Mucosa of gallbladder (tissue), 1 donor: ENCODE results near the gene SIRPA. TPM values are rescaled to one million over a fixed set of nuclear protein-coding genes. Genes with fewer than 3 reads are reported as not detected.

Experiments used
- DNase-seq: peaks from one replicate; pipeline ENCODE4 v3.0.0-alpha.2; 2020; ENCODE audit warnings: low spot score
- total RNA-seq: library from RNA; stranded (reverse); gene quantifications from one replicate; pipeline ENCODE4 v1.2.1, GENCODE V29; 2021
- donor health status: DM: no; HTN: no; CAD: no.

The SIRPA gene
- total RNA-seq, 1 donor from 2014 or later, result 53.4 TPM

- DNase-seq, result no peak
Observed at GRCh38 chr20:1931830-1932229, 36.6 kb downstream of the SIRPA start.

- DNase-seq, result no peak
Observed at GRCh38 chr20:1932971-1933370, 37.8 kb downstream of the SIRPA start.

GRCh38 chr20:1933465-1933870, 38.3 kb downstream of the SIRPA start:
- DNase-seq, result peak; percentile 65

- no peak for DNase-seq
Observed at GRCh38 chr20:1934156-1934555, 38.9 kb downstream of the SIRPA start.

- peak; percentile 66 for DNase-seq
Observed at GRCh38 chr20:1934721-1935573, 39.7 kb downstream of the SIRPA start.

GRCh38 chr20:1935696-1936366, 40.6 kb downstream of the SIRPA start:
- peak; percentile 85 for DNase-seq

- DNase-seq, result no peak
Observed at GRCh38 chr20:1937316-1937976, 42.2 kb downstream of the SIRPA start.

- no peak for DNase-seq
Observed at GRCh38 chr20:1938464-1939269, 43.5 kb downstream of the SIRPA start.

- DNase-seq, result no peak
Observed at GRCh38 chr20:1939270-1939595, 44.0 kb downstream of the SIRPA start.

GRCh38 chr20:1940581-1940980, 45.4 kb downstream of the SIRPA start:
- DNase-seq, result no peak

GRCh38 chr20:1941226-1941625, 46.0 kb downstream of the SIRPA start:
- DNase-seq, result no peak

GRCh38 chr20:1942061-1942460, 46.9 kb downstream of the SIRPA start:
- DNase-seq, result no peak

GRCh38 chr20:1942486-1943274, 47.5 kb downstream of the SIRPA start:
- DNase-seq, result no peak

GRCh38 chr20:1943275-1944002, 48.2 kb downstream of the SIRPA start:
- DNase-seq, result peak; percentile 34

- DNase-seq, result no peak
Observed at GRCh38 chr20:1944345-1945091, 49.3 kb downstream of the SIRPA start.

GRCh38 chr20:1945134-1945618, 50.0 kb downstream of the SIRPA start:
- peak; percentile 69 for DNase-seq

- DNase-seq, result no peak
Observed at GRCh38 chr20:1945660-1946059, 50.5 kb downstream of the SIRPA start.

GRCh38 chr20:1946442-1946761, 51.2 kb downstream of the SIRPA start:
- no peak for DNase-seq

GRCh38 chr20:1946762-1947534, 51.7 kb downstream of the SIRPA start:
- DNase-seq, result peak; percentile 33
